LNCaP clone FGC (cell line): ENCODE results near the gene COL6A2.
"Not testable (repeated sequence)": the region's sequence is repeated elsewhere in the genome, so short reads cannot be mapped to it uniquely, and the experiment has no call there.

Experiments used
- DNase-seq: peaks from one replicate; pipeline ENCODE4 v3.0.0-alpha.2; 2011; ENCODE audit warnings: low read depth
- H3K4me3 ChIP-seq: 2 replicates; pipeline ENCODE4 v1.5.1; 2011; ENCODE audit warnings: mild to moderate bottlenecking, low read depth, low read length, control low read depth
- CTCF ChIP-seq: IDR thresholded peaks from 2 replicates; pipeline ENCODE4 v1.5.1; 2012; ENCODE audit warnings: mild to moderate bottlenecking; ENCODE audit not compliant: control insufficient read depth, insufficient read depth; ENCODE audit errors: extremely low read depth

Gene COL6A2

DNA sequence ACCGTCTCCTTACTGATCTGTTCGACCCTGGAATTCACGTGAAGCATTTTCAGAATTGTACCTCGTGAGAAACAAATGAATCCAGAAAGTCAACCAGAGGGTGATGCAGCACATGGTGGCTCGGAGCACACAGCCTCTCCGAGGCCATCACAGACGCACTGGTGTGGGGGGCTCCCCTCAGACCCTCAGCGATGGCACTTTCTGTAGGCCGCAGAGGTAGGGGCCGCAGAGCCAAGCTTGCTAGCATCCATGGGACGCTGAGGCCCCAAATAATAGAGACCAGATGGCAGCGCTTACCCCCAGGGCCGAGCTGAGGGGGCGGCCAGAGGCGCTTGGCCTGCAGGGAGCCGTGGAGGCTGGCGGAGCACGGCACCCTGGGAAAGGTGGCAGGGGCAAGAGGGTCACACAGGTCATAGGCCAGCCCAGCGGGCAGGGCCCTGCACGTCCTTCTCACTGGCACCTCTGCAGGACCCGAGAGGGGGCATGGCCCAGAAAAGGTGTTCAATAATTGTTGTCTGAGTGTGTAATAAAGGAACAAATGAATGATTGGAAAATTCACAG is 28.1 kb upstream of the COL6A2 start:
- DNase-seq: no peak
- H3K4me3 ChIP-seq: no peak overlapping the region
- TF ChIP-seq CTCF: no peak

DNA sequence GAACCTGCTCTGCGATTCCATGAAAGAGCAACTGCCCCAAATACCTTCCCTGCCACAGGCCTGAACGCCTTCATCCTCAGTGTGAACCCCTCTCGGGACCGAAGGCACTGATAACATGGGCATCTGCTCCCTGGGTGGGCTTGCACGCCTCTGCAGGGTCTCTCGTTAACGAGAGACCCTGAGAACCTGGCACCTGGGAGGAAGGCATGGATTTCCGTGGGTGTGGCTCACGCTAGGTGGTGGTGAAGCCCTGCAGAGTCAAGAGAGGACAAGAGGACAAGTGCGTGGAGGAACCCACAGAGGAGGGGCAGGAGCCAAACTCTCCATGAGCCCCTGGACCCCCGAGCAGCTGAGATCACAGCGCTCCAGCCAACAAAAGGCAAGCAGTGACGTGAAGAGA is 26.8 kb upstream of the COL6A2 start:
- no peak for DNase-seq
- no peak for TF ChIP-seq CTCF
- no peak overlapping the region for H3K4me3 ChIP-seq

DNA sequence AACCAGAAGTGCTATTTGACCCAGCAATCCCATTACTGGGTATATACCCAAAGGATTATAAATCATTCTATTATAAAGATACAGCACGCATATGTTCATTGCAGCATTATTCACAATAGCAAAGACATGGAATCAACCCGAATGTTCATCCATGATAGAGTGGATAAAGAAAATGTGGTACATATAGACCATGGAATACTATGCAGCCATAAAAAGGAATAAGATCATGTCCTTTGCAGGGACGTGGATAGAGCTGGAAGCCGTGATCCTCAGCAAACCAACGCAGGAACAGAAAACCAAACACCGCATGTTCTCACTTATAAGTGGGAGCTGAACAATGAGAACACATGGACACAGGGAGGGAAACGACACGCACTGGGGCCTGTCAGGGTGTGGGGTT is 21.2 kb upstream of the COL6A2 start:
- not testable (repeated sequence) for DNase-seq

GRCh38 chr21:46077674-46078101 is 20.2 kb upstream of the COL6A2 start:
- no peak for TF ChIP-seq CTCF
- no peak for DNase-seq
- H3K4me3 ChIP-seq: no peak overlapping the region

More for the DNA sequence above, 21.2 kb upstream of the COL6A2 start:
- H3K4me3 ChIP-seq: not testable (repeated sequence)

- no peak for TF ChIP-seq CTCF
- H3K4me3 ChIP-seq: no peak overlapping the region
- no peak for DNase-seq
Measured at GRCh38 chr21:46078322-46078977, 19.5 kb upstream of the COL6A2 start.

DNA sequence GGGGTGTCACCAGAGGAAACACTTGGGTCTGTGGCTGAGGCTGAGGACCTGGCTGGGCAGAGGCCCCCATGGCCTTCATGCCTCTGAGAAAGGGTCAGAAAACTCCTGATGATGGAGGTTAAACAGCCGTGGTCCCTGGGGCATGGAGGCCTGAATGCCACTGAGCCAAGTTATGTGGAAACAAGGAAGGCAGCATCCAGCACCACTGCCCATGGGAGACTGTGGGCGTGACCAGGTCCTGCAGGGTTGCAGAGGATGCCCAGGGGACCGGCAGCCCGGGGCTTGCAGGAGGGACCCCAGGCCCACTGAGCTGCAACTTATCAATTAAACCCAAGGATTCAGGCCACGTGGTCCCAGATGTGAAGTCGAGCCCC is 18.9 kb upstream of the COL6A2 start:
- H3K4me3 ChIP-seq: no peak overlapping the region
- no peak for TF ChIP-seq CTCF
- no peak for DNase-seq

- no peak for TF ChIP-seq CTCF
- no peak overlapping the region for H3K4me3 ChIP-seq
- no peak for DNase-seq
Measured at GRCh38 chr21:46079352-46080170, 18.4 kb upstream of the COL6A2 start.
